ENCODE measurements around the gene RECK.
"Not testable (repeated sequence)": the region's sequence is repeated elsewhere in the genome, so short reads cannot be mapped to it uniquely, and the experiment has no call there.

RECK gene

GRCh38 chr9:36074055-36074454 lies 37.3 kb downstream of the RECK start:
- DNase-seq, result no peak

- no peak for DNase-seq
These were observed 38.3 kb downstream of the RECK start for GRCh38 chr9:36074870-36075532.

GRCh38 chr9:36078051-36078450 lies 41.3 kb downstream of the RECK start:
- DNase-seq, result no peak

- no peak for DNase-seq
These were observed 43.8 kb downstream of the RECK start for GRCh38 chr9:36080519-36080918.

- DNase-seq, result no peak
These were observed 46.2 kb downstream of the RECK start for GRCh38 chr9:36082931-36083330.

GRCh38 chr9:36086442-36086841 lies 49.7 kb downstream of the RECK start:
- no peak for DNase-seq

- DNase-seq, result not testable (repeated sequence)
These were observed 50.3 kb downstream of the RECK start for GRCh38 chr9:36087054-36087453.

GRCh38 chr9:36088020-36088419 lies 51.3 kb downstream of the RECK start:
- DNase-seq, result no peak

- no peak for DNase-seq
These were observed 54.6 kb downstream of the RECK start for GRCh38 chr9:36091026-36091953.

GRCh38 chr9:36092014-36092413 lies 55.3 kb downstream of the RECK start:
- DNase-seq, result no peak

- no peak for DNase-seq
These were observed 55.9 kb downstream of the RECK start for GRCh38 chr9:36092509-36093215.

- DNase-seq, result no peak
These were observed 56.7 kb downstream of the RECK start for GRCh38 chr9:36093384-36093783.

- DNase-seq, result no peak
These were observed 63.0 kb downstream of the RECK start for GRCh38 chr9:36099718-36100117.

- no peak for DNase-seq
These were observed 63.8 kb downstream of the RECK start for GRCh38 chr9:36100532-36100931.

- no peak for DNase-seq
These were observed 65.4 kb downstream of the RECK start for GRCh38 chr9:36101916-36102741.

- DNase-seq, result peak; percentile 36
These were observed 66.2 kb downstream of the RECK start for GRCh38 chr9:36102742-36103495.

- DNase-seq, result no peak
These were observed 72.4 kb downstream of the RECK start for GRCh38 chr9:36109071-36109470.

- DNase-seq, result no peak
These were observed 73.7 kb downstream of the RECK start for GRCh38 chr9:36110434-36110833.

GRCh38 chr9:36112516-36112915 lies 75.8 kb downstream of the RECK start:
- DNase-seq, result no peak

GRCh38 chr9:36113999-36114398 lies 77.3 kb downstream of the RECK start:
- DNase-seq, result no peak

GRCh38 chr9:36116593-36116992 lies 79.9 kb downstream of the RECK start:
- no peak for DNase-seq

GRCh38 chr9:36118201-36118600 lies 81.5 kb downstream of the RECK start:
- DNase-seq, result no peak
